ENCODE measurements around the gene ZNF346. TPM values are rescaled to one million over a fixed set of nuclear protein-coding genes. Genes with fewer than 3 reads are reported as not detected.

ZNF346 gene
- polyA plus RNA-seq, 12 donors: 11.6 to 28.9 (median 14.8) TPM; not detected in 1

GRCh38 chr5:177064500-177065277 lies 42.2 kb downstream of the ZNF346 start:
- DNase-seq: no peak

DNA sequence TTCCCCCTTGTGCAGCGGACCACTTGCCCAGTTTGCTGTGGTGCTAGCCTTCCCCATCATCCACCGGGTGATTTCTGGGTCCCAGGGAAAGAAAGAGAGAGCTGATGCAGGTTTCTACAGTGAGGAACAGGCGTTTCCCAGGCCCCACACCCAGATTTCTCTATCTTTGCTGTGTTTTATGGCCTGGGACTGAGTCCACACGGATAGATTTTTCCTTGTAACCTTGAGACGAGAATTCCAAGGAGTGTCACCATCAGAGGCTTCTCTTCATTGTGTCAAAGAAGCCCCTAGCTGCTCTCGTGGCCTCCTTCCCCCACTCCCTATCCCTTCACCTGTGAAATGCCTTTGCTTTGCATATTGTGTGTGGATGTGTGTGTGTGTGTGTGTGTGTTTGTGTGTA lies 43.0 kb downstream of the ZNF346 start:
- DNase-seq: no peak

GRCh38 chr5:177066224-177066623 lies 43.7 kb downstream of the ZNF346 start:
- no peak for DNase-seq

DNA sequence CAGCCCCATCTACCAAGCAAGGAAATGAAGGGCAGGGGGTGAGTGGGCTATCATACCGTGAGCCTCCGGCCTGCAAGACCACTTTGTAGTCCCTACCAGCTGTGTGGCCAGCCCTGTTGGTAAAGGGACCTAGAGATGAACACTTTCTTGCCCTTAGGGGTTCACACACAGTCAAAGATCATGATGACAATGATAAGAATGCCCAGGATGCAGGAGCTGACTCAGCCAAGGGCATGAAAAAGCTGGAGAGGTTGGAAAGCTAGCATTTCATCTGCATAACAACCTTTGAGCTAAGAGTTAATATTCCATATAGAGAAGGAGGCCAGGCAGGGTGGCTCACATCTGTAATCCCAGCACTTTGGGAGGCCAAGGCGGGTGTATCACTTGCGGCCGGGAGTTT lies 45.0 kb downstream of the ZNF346 start:
- DNase-seq: no peak

GRCh38 chr5:177070536-177071191 lies 48.2 kb downstream of the ZNF346 start:
- no peak for DNase-seq

- DNase-seq: peak; percentile 88
Observed at GRCh38 chr5:177071666-177072385, 49.3 kb downstream of the ZNF346 start.

- DNase-seq: no peak
Observed at GRCh38 chr5:177077335-177077734, 54.8 kb downstream of the ZNF346 start.

DNA sequence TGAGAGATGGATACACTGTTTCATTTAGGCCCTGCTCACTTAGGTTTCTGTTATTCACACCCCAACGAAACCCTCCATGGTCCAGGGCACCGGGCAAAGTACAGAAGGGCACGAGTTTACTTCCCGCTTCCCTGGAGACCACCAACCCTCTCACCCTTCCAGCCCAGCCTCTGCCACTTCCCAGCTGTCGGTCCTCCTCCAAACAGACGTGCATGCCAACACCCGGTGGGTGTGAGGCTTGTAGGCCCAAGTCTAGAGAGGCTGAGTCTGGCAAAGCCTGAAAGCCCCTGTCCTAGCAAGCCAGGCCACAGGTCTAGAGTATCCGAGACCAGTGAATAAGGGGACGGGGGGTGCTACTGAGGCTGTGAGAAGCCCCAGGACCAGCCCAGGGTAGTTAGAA lies 57.1 kb downstream of the ZNF346 start:
- no peak for DNase-seq

GRCh38 chr5:177080265-177080664 lies 57.8 kb downstream of the ZNF346 start:
- no peak for DNase-seq

DNA sequence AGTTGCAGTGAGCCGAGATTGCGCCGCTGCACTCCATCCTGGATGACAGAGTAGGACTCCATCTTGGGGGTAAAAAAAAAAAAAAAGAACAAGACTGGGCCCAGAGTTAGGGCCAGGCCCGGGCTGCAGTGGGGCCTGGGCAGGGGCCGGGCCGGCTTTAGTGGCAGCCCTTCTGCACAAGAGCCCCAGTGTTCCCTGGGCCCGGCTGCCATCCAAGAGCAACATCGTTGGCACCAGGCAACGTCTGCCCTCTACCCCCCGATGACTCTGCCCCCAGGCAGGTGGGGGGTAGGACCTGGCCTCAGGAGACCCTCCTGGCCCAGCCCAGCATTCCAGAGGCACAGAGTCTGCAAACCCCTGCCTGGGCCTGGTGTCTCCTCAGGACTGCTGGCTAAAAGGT lies 59.4 kb downstream of the ZNF346 start:
- DNase-seq: no peak

- DNase-seq: no peak
Observed at GRCh38 chr5:177083357-177083756, 60.9 kb downstream of the ZNF346 start.

DNA sequence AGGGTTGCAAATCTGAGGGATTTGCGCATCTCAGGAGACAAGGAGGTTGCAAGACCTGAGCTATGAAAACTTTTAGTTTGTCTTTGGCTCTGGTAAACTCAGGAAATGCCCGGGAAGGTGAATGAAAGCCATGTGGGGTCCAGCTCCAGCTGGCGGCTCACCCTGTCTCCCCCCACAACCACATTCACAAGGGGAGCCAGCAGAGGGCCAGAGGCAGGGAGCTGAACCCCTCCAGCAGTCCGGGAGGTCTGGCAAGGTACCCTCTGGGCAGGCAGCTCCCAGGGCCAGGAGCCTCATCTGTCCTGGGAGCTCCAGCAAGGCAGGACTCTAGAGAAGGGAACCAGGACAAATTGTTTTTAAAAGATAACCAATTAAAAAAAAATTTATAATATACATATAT lies 61.7 kb downstream of the ZNF346 start:
- DNase-seq: no peak

- DNase-seq: no peak
Observed at GRCh38 chr5:177085985-177086653, 63.6 kb downstream of the ZNF346 start.

- DNase-seq: no peak
Observed at GRCh38 chr5:177086654-177087397, 64.3 kb downstream of the ZNF346 start, which contains the start of gene FGFR4. FGFR4 (plus strand) TSS chr5:177086915; CDS start chr5:177089603, 2,688 bp downstream.

GRCh38 chr5:177087398-177088005 lies 65.0 kb downstream of the ZNF346 start:
- no peak for DNase-seq

- no peak for DNase-seq
Observed at GRCh38 chr5:177089127-177089526, 66.6 kb downstream of the ZNF346 start.

DNA sequence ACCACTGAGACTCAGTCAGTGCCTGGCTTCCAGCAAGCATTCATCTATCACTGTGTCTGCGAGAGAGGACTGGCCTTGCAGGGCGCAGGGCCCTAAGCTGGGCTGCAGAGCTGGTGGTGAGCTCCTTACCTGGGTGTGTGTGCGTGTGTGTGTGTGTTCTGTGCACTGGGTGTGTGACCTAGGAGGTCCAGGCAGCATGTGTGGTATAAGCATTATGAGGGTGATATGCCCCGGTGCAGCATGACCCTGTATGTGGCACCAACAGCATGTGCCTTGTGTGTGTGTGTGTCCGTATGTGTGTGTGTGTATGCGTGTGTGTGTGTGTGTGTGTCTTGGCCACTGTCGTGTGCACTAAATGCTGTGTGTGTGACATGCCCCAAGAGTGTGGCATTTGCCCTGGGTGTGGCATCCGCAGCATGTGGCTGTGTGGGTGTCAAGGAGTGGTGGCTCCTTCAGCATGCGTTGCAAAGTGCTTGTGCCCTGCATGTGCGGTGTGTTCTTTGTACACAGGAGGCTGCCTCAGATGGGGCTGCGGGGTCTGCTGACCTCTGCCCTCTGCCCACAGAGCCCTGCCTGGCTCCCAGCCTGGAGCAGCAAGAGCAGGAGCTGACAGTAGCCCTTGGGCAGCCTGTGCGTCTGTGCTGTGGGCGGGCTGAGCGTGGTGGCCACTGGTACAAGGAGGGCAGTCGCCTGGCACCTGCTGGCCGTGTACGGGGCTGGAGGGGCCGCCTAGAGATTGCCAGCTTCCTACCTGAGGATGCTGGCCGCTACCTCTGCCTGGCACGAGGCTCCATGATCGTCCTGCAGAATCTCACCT lies 67.5 kb downstream of the ZNF346 start:
- no peak for DNase-seq

GRCh38 chr5:177090813-177091212 lies 68.3 kb downstream of the ZNF346 start:
- DNase-seq: no peak

GRCh38 chr5:177091232-177091631 lies 68.7 kb downstream of the ZNF346 start:
- no peak for DNase-seq
